GM03348 (cell line): ENCODE data around the gene HABP4.

ENCODE experiments used
- DNase-seq: peaks from one replicate; pipeline ENCODE4 v3.0.0; 2012; ENCODE audit warnings: low spot score

Gene HABP4

GRCh38 chr9:96435345-96435744 is 14.6 kb upstream of the HABP4 start:
- DNase-seq, result no peak

GRCh38 chr9:96436063-96436455 is 13.9 kb upstream of the HABP4 start:
- DNase-seq, result no peak

- DNase-seq, result no peak
Observed at GRCh38 chr9:96436456-96437126, 13.4 kb upstream of the HABP4 start.

GRCh38 chr9:96437454-96437853 is 12.5 kb upstream of the HABP4 start:
- DNase-seq, result no peak

- DNase-seq, result no peak
Observed at GRCh38 chr9:96440671-96441199, 9.2 kb upstream of the HABP4 start.

- no peak for DNase-seq
Observed at GRCh38 chr9:96441798-96442445, 8.0 kb upstream of the HABP4 start.

- DNase-seq, result no peak
Observed at GRCh38 chr9:96442491-96442890, 7.5 kb upstream of the HABP4 start.

GRCh38 chr9:96447406-96447805 is 2.6 kb upstream of the HABP4 start:
- no peak for DNase-seq

GRCh38 chr9:96448546-96449170 is 1.3 kb upstream of the HABP4 start:
- DNase-seq, result no peak

- DNase-seq, result peak; percentile 21
Observed at GRCh38 chr9:96449523-96449844, 485 bp upstream of the HABP4 start.

- DNase-seq, result peak; percentile 24
Observed at GRCh38 chr9:96450613-96451528, 902 bp downstream of the HABP4 start.

- DNase-seq, result peak; percentile 60
Observed at GRCh38 chr9:96453625-96454024, 3.7 kb downstream of the HABP4 start.

GRCh38 chr9:96457266-96457665 is 7.3 kb downstream of the HABP4 start:
- DNase-seq, result no peak

- DNase-seq, result no peak
Observed at GRCh38 chr9:96458226-96458625, 8.3 kb downstream of the HABP4 start.

GRCh38 chr9:96459268-96460007 is 9.5 kb downstream of the HABP4 start:
- no peak for DNase-seq

- peak; percentile 55 for DNase-seq
Observed at GRCh38 chr9:96460470-96460869, 10.5 kb downstream of the HABP4 start.

GRCh38 chr9:96460882-96461281 is 10.9 kb downstream of the HABP4 start:
- peak; percentile 70 for DNase-seq

- no peak for DNase-seq
Observed at GRCh38 chr9:96461336-96461735, 11.4 kb downstream of the HABP4 start.

GRCh38 chr9:96462541-96462940 is 12.6 kb downstream of the HABP4 start:
- no peak for DNase-seq

- no peak for DNase-seq
Observed at GRCh38 chr9:96464426-96464825, 14.5 kb downstream of the HABP4 start.

GRCh38 chr9:96467784-96468183 is 17.8 kb downstream of the HABP4 start:
- no peak for DNase-seq

- DNase-seq, result no peak
Observed at GRCh38 chr9:96476013-96476412, 26.0 kb downstream of the HABP4 start.
